GM12891 (cell line): ENCODE data around the gene LRRC63.
A peak's percentile ranks its signal among the peaks of the same experiment; 100 is the strongest.

Experiments used
- DNase-seq: peaks from one replicate; pipeline ENCODE4 v3.0.0; 2011; ENCODE audit warnings: low spot score; ENCODE audit not compliant: insufficient read length
- FAIRE-seq: peaks from 2 replicates; lab custom pipeline; 2011; peaks lifted over from hg19 to GRCh38; lab: Jason Lieb, UNC
- PAX5 ChIP-seq: IDR thresholded peaks from 2 replicates; pipeline ENCODE4 v1.6.1; 2011; ENCODE audit warnings: low read length, moderate library complexity, mild to moderate bottlenecking; ENCODE audit not compliant: insufficient read depth, severe bottlenecking
- POLR2A ChIP-seq: IDR thresholded peaks from 2 replicates; pipeline ENCODE4 v1.6.1; 2011; ENCODE audit warnings: low read depth, low read length, control low read depth
- POLR2AphosphoS5 ChIP-seq: IDR thresholded peaks from 2 replicates; pipeline ENCODE4 v1.6.1; 2011; ENCODE audit warnings: low read depth, low read length, control low read depth
- POU2F2 ChIP-seq: IDR thresholded peaks from 2 replicates; pipeline ENCODE4 v1.6.1; 2011; ENCODE audit warnings: low read depth, mild to moderate bottlenecking, control low read depth, low read length, moderate library complexity
- SPI1 ChIP-seq: IDR thresholded peaks from 2 replicates; pipeline ENCODE4 v1.6.1; 2011; ENCODE audit warnings: low read depth, low read length, control low read depth
- TAF1 ChIP-seq: IDR thresholded peaks from 2 replicates; pipeline ENCODE4 v1.6.1; 2011; ENCODE audit warnings: low read depth, low read length, control low read depth

Gene LRRC63

DNA sequence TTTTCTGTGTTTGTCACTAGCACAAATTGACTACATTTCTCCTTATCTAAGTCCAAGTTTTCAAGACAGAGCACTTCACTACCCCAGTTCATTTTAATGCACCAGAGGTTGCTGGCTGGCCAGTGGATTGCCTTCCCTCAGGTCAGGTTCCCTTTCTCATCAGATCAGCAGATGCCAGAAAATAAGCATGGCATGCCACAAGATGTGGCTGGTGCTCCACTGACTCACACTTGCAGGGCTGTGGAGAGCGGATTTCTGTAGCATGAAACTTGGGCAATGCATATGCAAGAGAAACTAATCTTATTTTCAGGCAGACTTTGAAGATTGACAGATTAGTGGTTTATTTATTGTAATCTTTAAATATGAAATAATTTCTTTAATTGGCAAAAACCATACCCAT is 95.8 kb downstream of the LRRC63 start:
- TF ChIP-seq PAX5 (no peak), POLR2A (no peak), SPI1 (no peak), POLR2AphosphoS5 (no peak), POU2F2 (no peak), TAF1 (no peak)
- DNase-seq, result no peak
- no peak for FAIRE-seq

DNA sequence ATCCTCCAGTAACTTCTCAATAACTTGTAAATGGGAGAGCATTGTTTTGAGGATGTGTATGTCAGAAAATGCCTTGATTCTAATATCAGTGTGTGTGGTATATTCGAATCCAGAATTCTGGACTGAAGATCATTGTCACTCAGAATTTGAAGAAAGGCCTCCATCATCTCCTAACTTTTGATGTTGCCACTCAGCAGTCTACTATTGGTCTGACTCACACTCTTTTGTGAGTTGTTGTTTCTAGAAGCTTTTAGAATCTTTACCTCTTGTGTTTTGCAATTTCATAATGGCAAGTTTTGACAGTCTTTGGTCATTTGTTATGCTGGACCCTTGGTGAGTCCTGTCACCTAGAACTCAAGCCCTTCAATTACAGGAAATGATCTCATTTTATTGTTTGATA is 98.3 kb downstream of the LRRC63 start:
- DNase-seq, result no peak
- no peak for FAIRE-seq
- TF ChIP-seq POU2F2 (no peak), POLR2AphosphoS5 (no peak), TAF1 (no peak), POLR2A (no peak), SPI1 (no peak), PAX5 (no peak)

DNA sequence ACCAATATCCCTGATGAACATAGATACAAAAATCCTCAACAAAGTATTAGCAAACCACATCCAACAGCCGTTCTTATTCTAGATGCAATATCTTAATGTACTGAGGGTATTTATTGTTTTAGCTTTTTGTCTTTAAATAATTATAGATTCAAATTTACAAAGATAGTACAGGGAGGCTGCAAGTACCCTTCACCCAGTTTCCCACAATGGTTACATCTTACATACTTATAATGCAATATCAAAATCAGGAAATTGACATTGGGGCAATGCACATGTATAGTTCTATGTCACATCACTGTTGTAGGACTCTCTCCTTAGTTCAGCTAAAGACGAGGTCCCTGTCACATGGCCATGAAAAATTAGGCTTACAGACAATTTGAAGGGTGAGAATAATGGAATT is 99.5 kb downstream of the LRRC63 start:
- no peak for TF ChIP-seq PAX5
- TF ChIP-seq SPI1, result no peak
- TF ChIP-seq POU2F2, result no peak
- no peak for TF ChIP-seq POLR2A
- TF ChIP-seq POLR2AphosphoS5, result no peak
- no peak for TF ChIP-seq TAF1
- DNase-seq (no peak), FAIRE-seq (no peak)

DNA sequence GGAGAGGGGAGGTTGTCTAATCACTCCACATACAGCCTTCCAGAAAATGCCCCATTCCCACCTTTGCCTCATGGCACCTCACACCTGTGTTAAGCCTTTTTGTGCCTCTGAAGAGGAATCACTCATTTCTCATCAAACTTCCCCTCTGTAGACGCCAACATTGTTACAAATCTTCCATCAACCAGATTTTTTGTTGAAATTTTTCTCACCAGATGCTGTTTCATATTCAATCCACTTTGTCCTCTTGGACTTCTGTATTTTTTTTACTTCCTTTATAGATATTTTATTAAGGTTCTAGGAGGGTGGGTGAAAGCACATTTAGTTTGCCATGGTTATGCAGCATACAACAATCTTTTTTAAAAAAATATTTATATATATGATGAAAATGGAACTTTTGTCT is 101.3 kb downstream of the LRRC63 start:
- DNase-seq (no peak), FAIRE-seq (no peak)
- TF ChIP-seq PAX5 (no peak), TAF1 (no peak), POLR2A (no peak), SPI1 (no peak), POU2F2 (no peak), POLR2AphosphoS5 (no peak)

DNA sequence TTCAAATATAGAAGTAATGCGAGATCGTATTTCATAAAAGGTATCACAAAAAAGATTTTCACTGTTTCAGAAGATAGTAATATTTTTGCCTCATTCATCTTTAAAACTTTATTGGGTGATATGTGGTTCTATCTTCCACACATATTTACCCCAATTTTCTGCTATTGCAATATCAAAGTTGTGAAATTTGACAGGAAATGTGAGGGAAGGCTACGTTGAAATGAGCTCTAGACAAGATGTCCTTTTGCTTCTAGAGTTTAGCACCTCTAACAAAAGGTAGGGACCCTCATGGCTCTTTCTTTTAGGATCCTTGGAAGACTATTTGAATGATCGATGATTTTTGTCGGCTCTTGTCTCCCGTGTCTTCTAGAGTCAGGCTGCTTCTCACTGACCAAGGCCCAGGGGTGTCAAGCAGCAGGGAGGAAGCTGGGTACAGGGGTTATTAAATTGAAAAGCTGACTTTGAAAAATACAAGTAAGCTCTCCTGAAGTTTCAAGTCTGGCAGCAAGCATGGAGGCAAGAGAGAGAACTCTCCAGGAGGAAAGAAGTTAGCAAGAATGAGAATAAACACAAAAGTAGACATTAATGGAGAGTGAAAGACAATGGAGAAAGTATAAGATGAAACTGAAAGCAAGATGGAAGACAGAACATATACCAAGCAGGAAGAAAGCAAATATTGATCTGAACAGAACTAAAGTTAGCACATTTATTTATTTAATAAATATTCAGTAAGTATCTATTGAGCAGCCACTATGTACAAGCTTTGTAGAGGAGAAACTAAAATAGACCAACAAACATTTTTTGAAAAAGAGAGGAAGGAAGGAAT is 101.9 kb downstream of the LRRC63 start:
- no peak for TF ChIP-seq POLR2AphosphoS5
- DNase-seq (no peak), FAIRE-seq (no peak)

DNA sequence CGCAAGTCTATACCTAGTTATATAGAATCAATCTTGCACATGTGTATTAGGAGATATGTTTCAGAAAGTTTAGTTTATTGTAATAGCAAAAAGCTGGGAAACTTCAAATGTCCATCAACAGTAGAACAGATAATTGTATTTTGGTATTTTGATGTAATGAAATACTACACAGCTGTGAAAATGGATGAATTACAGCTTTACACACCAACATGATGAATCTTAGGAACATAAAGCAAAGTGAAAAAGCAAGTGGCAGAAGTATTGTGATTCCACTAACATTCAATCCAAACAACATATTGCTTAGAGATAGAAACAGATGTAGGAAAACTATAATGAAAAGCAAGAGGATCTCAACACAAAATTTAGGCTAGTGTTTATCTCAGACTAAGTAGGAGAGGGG is 102.9 kb downstream of the LRRC63 start:
- FAIRE-seq (peak; percentile 23), DNase-seq (no peak)
- TF ChIP-seq SPI1, result no peak
- TF ChIP-seq POLR2AphosphoS5, result no peak
- no peak for TF ChIP-seq POU2F2
- TF ChIP-seq TAF1, result no peak
- no peak for TF ChIP-seq POLR2A
- TF ChIP-seq PAX5, result no peak

DNA sequence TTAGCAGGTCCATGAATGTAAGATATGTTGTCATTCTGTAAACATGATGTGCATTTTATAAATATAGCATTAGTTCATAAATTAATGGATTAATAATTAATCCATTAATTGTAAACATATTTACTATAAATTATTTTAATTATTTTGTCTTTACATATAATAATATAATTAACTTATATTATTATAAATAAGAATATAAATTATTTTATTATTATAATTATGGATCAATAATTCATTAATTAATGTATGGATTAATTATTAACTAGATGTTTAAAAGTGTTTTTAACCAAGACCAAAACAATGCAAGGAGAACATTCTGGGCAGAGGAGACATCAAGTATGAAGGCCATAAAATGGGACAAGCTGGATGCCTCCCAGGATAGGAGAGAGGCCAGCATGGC is 103.3 kb downstream of the LRRC63 start:
- FAIRE-seq, result no peak
- DNase-seq, result no peak

DNA sequence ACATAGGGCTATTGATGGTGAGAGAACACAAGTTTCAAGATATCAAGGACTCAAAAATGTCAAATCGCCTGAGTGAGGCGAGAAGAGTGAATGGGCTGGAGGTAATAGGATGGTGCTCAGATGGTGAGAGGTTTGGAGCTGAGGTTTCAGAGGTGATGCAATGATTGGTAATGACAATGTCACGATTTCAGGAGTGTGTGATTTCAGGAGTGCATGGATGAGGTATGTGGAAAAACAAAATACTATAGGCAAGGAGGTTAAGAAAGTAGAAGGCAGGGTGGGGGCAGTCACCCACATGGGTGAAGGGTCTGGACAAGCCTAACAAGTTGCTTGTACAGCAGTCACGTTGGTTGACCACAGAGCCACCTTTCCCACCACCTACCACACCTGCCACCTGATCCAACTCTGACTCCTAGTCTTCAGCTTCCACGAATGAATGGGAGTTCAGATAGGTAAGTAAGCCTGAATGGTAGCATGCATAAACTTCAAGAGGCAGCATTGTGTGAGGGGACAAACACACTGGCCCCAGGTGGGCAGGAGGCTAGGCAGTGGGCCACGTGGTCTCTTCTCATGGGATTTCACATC is 103.9 kb downstream of the LRRC63 start:
- no peak for DNase-seq
- no peak for TF ChIP-seq SPI1
- no peak for TF ChIP-seq POLR2AphosphoS5
- TF ChIP-seq TAF1, result no peak
- no peak for TF ChIP-seq PAX5
- no peak for TF ChIP-seq POU2F2
- FAIRE-seq, result peak; percentile 33

More for the DNA sequence above, 103.3 kb downstream of the LRRC63 start:
- TF ChIP-seq POLR2A (no peak), POU2F2 (no peak), POLR2AphosphoS5 (no peak), TAF1 (no peak), SPI1 (no peak), PAX5 (no peak)

DNA sequence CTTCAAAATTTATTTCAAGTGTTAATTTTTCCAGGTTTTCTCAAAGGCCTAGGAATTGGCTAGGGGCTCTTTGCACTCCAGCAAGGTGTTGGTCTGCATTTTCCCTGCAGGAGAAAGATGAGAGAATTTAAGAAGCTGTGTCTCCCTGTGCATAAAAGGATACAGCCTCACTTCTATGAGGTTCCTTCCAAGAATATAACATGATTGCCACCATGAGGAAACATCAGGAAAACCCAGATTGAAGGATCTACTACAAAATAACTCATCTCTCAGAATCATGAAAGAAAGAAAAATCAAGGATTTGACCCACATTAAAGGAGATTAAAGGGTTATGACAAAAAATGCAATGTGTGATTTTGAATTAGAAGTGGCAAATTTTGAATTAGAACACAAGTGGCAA is 105.4 kb downstream of the LRRC63 start:
- no peak for FAIRE-seq
- no peak for TF ChIP-seq POLR2A
- DNase-seq, result no peak

DNA sequence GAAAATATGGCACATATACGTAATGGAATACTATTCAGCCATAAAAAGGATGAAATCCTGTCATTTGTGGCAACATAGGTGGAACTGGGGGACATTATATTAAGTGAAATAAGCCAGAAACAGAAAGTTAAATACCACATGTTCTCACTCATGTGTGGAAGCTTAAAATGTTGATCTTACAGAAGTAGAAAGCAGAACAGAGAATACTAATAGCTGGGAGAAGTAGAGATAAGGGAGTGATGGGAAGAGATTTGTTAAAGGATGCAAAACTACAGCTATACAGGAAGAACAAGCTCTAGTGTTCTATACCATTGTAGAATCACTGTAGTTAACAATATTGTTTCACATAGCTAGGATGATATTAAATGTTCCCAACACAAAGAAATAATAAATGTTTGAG is 107.3 kb downstream of the LRRC63 start:
- no peak for TF ChIP-seq POLR2A
- TF ChIP-seq TAF1, result no peak
- TF ChIP-seq POU2F2, result no peak
- TF ChIP-seq SPI1, result peak; percentile 38; the same call in 1 of the 2 replicates
- TF ChIP-seq PAX5, result no peak
- TF ChIP-seq POLR2AphosphoS5, result no peak
- peak; percentile 73 for FAIRE-seq
- DNase-seq, result no peak

DNA sequence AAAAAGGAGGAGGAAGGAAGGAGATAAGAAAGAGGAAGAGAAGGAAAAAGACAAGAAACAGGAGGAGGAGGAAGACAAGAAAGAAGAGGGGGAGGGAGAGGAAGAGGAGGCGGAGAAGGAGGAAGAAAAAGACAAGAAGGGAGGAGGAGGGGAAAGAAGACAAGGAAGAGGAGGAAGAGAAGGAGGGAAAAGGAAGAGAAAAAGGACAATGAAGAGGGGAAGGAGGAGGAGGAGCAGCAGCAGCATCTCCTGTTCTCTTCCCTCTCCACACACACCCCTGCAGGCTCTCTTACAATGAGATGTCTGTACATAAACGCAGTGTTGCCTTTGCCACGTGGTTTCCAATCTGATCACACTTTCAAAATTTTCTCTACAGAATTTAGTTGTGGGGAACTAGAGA is 108.7 kb downstream of the LRRC63 start:
- TF ChIP-seq PAX5 (no peak), SPI1 (no peak), POU2F2 (no peak), TAF1 (no peak), POLR2A (no peak)
- no peak for DNase-seq
- no peak for FAIRE-seq
